K562 (cell line): ENCODE results near the gene SSBP1. TPM values are rescaled to one million over a fixed set of nuclear protein-coding genes. Genes with fewer than 3 reads are reported as not detected.
A peak's percentile ranks its signal among the peaks of the same experiment; 100 is the strongest.

Experiments used
- ATAC-seq: fragments of 200-7000 bp; cut with Tn5 transposase; 3 replicates; pipeline ENCODE4 v1.9.1; 2020; ENCODE audit warnings: moderate library complexity
- BruUV-seq: library from RNA; stranded (reverse); fragments of 400-500 nt; replicated peaks from 2 replicates; lab custom pipeline; 2021; lab: Mats Ljungman, UMichigan
- CTCF ChIA-PET: fragments of 300-600 bp; formaldehyde crosslinking; extraction: SDS; loops from one replicate; lab custom pipeline; 2021; ENCODE audit warnings: low intra/inter-chr PET ratio; lab: Yijun Ruan, JAX
- POLR2A ChIA-PET: fragments of 300-600, 350-650 bp; sonication (Branson Sonifier 250); formaldehyde crosslinking; extraction: SDS; loops from one replicate; lab custom pipeline; 2021; ENCODE audit warnings: antibody characterized with exemption, inconsistent platforms; lab: Yijun Ruan, JAX
- DNase-seq, 4 experiments: peaks; one replicate each; pipeline versions ENCODE4 v3.0.0 to v3.0.0-alpha.2; 2011 to 2018; ENCODE audit warnings: low spot score in 3 of 4, mixed read lengths in 3 of 4; ENCODE audit errors: extremely low read depth in 1 of 4
- FAIRE-seq: peaks from 2 replicates; lab custom pipeline; 2011; peaks lifted over from hg19 to GRCh38; lab: Jason Lieb, UNC
- H2AFZ ChIP-seq: 2 replicates; pipeline ENCODE4 v1.6.0; 2011; ENCODE audit warnings: low read depth, low read length, control low read depth, inconsistent platforms
- H3K27ac ChIP-seq: fragments of 200-600 bp; 3 replicates; pipeline ENCODE4 v1.8.0; 2011; ENCODE audit warnings: low read depth, mild to moderate bottlenecking, control low read depth, inconsistent platforms, low read length, moderate library complexity, mixed read lengths; ENCODE audit errors: extremely low read depth
- H3K27me3 ChIP-seq, 2 experiments: fragments of 300-600 bp in 1 of 2; 2 replicates in 1 of 2; 3 replicates in 1 of 2; pipeline versions ENCODE4 v1.6.0 to v1.8.0; 2011; ENCODE audit warnings: inconsistent platforms in 2 of 2, low read length in 2 of 2, mild to moderate bottlenecking in 1 of 2, mixed read lengths in 1 of 2, moderate library complexity in 1 of 2; ENCODE audit not compliant: control insufficient read depth in 2 of 2, insufficient read depth in 2 of 2
- H3K36me3 ChIP-seq: fragments of 300-600 bp; 3 replicates; pipeline ENCODE4 v1.8.0; 2011; ENCODE audit warnings: mild to moderate bottlenecking, low read length, inconsistent platforms; ENCODE audit not compliant: control insufficient read depth, insufficient read depth
- H3K4me1 ChIP-seq, 2 experiments: fragments of 200-600 bp in 1 of 2; replicated peaks in 1 of 2; 2 replicates in 1 of 2; 3 replicates in 1 of 2; pipeline versions ENCODE4 v1.5.1 to v1.8.0; 2011; ENCODE audit warnings: inconsistent platforms in 2 of 2, low read length in 2 of 2, mild to moderate bottlenecking in 1 of 2, mixed read lengths in 1 of 2, moderate library complexity in 1 of 2; ENCODE audit not compliant: control insufficient read depth in 2 of 2, insufficient read depth in 2 of 2
- H3K4me2 ChIP-seq: 2 replicates; pipeline ENCODE4 v1.6.1; 2011; ENCODE audit warnings: low read length, control low read depth, inconsistent platforms, mixed read lengths; ENCODE audit not compliant: insufficient read depth
- H3K4me3 ChIP-seq: fragments of 200-600 bp; sonication (generic), shearing (Covaris generic); 2 replicates; pipeline ENCODE4 v1.5.1; 2016; ENCODE audit warnings: control low read depth, inconsistent platforms
- H3K79me2 ChIP-seq: fragments of 200-600 bp; 3 replicates; pipeline ENCODE4 v1.8.0; 2011; ENCODE audit warnings: low read length, inconsistent platforms; ENCODE audit not compliant: control insufficient read depth, insufficient read depth
- H3K9ac ChIP-seq, 2 experiments: 2 replicates each; pipeline versions ENCODE4 v1.6.0 to v1.6.1; 2011; ENCODE audit warnings: low read depth in 2 of 2, low read length in 2 of 2, control low read depth in 1 of 2, inconsistent platforms in 1 of 2, mild to moderate bottlenecking in 1 of 2, mixed read lengths in 1 of 2; ENCODE audit not compliant: insufficient read depth in 1 of 2
- H3K9me1 ChIP-seq: one replicate; pipeline ENCODE4 v1.6.0; 2011; ENCODE audit warnings: inconsistent platforms, mild to moderate bottlenecking, low read length, moderate library complexity; ENCODE audit not compliant: control insufficient read depth, insufficient read depth
- H3K9me3 ChIP-seq: replicated peaks from 2 replicates; pipeline ENCODE4 v1.5.1; 2011; ENCODE audit warnings: low read depth, low read length, inconsistent platforms; ENCODE audit not compliant: control insufficient read depth, insufficient read depth
- H4K20me1 ChIP-seq: replicated peaks from 2 replicates; pipeline ENCODE4 v1.6.1; 2011; ENCODE audit warnings: low read length, inconsistent platforms, mixed read lengths; ENCODE audit not compliant: control insufficient read depth, insufficient read depth
- ARID2 ChIP-seq: fragments of 450-650 bp; IDR thresholded peaks from 2 replicates; pipeline ENCODE4 v1.6.1; 2017; ENCODE audit warnings: antibody characterized with exemption, mild to moderate bottlenecking
- ATF1 ChIP-seq, 2 experiments: fragments of 450-650 bp in 1 of 2; IDR thresholded peaks; 2 replicates each; pipeline ENCODE4 v1.6.1; 2016; ENCODE audit warnings: missing compliant biosample characterization in 1 of 2, missing genetic modification characterization in 1 of 2
- CCAR2 ChIP-seq: fragments of 200-400 bp; formaldehyde crosslinking; IDR thresholded peaks from 2 replicates; pipeline ENCODE4 v1.6.1; 2017; ENCODE audit warnings: mild to moderate bottlenecking, low read depth, low read length
- HNRNPL ChIP-seq: fragments of 200-400 bp; formaldehyde crosslinking; IDR thresholded peaks from 2 replicates; pipeline ENCODE4 v1.6.1; 2017; ENCODE audit warnings: low read depth, mild to moderate bottlenecking, low read length
- MYBL2 ChIP-seq, 2 experiments: fragments of 450-650 bp in 1 of 2; sonication (generic) in 1 of 2; formaldehyde crosslinking in 1 of 2; IDR thresholded peaks; 2 replicates each; pipeline versions ENCODE4 v1.6.1 to v1.8.1; 2017 to 2022; ENCODE audit warnings: borderline replicate concordance in 1 of 2, inconsistent platforms in 1 of 2, low read depth in 1 of 2, mild to moderate bottlenecking in 1 of 2, missing genetic modification reagents in 1 of 2, moderate library complexity in 1 of 2
- PCBP1 ChIP-seq: fragments of 200-400 bp; formaldehyde crosslinking; IDR thresholded peaks from 2 replicates; pipeline ENCODE4 v1.6.1; 2018; ENCODE audit warnings: mild to moderate bottlenecking, low read depth, low read length; ENCODE audit not compliant: poor library complexity, severe bottlenecking
- PCBP2 ChIP-seq: fragments of 200-400 bp; formaldehyde crosslinking; IDR thresholded peaks from 2 replicates; pipeline ENCODE4 v1.6.1; 2018; ENCODE audit warnings: low read length, low read depth, mild to moderate bottlenecking, moderate library complexity; ENCODE audit not compliant: poor library complexity, severe bottlenecking
- ZNF232 ChIP-seq: sonication (generic); formaldehyde crosslinking; IDR thresholded peaks from 2 replicates; pipeline ENCODE4 v1.8.0; 2022; ENCODE audit warnings: mild to moderate bottlenecking, missing genetic modification reagents
- WGBS: fragments of 100-300 bp; shearing (Covaris generic); methylation state at CpG from one replicate; pipeline ENCODE4 v1.1.6; 2016; ENCODE audit warnings: low coverage, mixed read lengths; ENCODE audit not compliant: insufficient coverage; ENCODE audit errors: missing lambda C conversion rate; 5-methylcytosine and 5-hydroxymethylcytosine counted together
- in situ Hi-C: fragments of 300-500 bp; cut with MboI; formaldehyde crosslinking; loops from 4 replicates; pipeline ENCODE4 v1.15.0; 2018; ENCODE audit warnings: inconsistent platforms, mixed read lengths
- intact Hi-C: fragments of 100-400 bp; cut with micrococcal nuclease; formaldehyde crosslinking; loops from 2 replicates; pipeline ENCODE4 v1.14.2; 2022
- polyA plus RNA-seq, 8 experiments: library from polyadenylated mRNA; depleted of rRNA in 4 of 8; stranded (reverse) in 5 of 8; unstranded in 3 of 8; fragments of >200 nt; fragmentation: Nextera tagmentation in 2 of 8; fragmentation: Illumina TruSeq in 1 of 8; extraction: Ambion mirVana in 2 of 8; extraction: Trizol in 1 of 8; gene quantifications; 2 replicates each; pipeline versions ENCODE4 v1.2.1 to v1.2.3, GENCODE V29; 2011 to 2014; ENCODE audit warnings: inconsistent platforms in 1 of 8, missing spikeins in 1 of 8
- total RNA-seq, 7 experiments: library from RNA; depleted of rRNA in 6 of 7; stranded (reverse); fragments of >200 nt in 6 of 7; fragmentation: Illumina TruSeq in 2 of 7; extraction: Trizol in 2 of 7; gene quantifications; 2 replicates each; pipeline versions ENCODE4 v1.2.1 to v1.2.3, GENCODE V29; 2011 to 2021; ENCODE audit warnings: low replicate concordance in 1 of 7
- TF ChIP-seq, protein P1 (sequence below): sonication (generic); formaldehyde crosslinking; IDR thresholded peaks from 2 replicates; pipeline ENCODE4 v1.9.0; 2022; ENCODE audit warnings: mild to moderate bottlenecking, missing genetic modification reagents
- TF ChIP-seq, protein P2 (sequence below), 2 experiments: fragments of 450-650 bp; conservative IDR thresholded peaks; 2 replicates each; pipeline ENCODE4 v1.6.1; 2017; ENCODE audit warnings: mild to moderate bottlenecking in 2 of 2, moderate library complexity in 2 of 2

SSBP1 gene
- total and polyA plus RNA-seq, 9 of the 15 experiments (the other 6 are each of a cell fraction or from before 2014, with no cell fraction given), result 404 to 1,996 (median 835) TPM

- WGBS, result 2% methylated on average over 4 of the region's 4 CpGs
- Histone ChIP-seq H4K20me1 (no peaks in the 10 kb centered on the region), H3K4me2 (no peak overlapping the region)
- no peak for FAIRE-seq
- TF ChIP-seq MYBL2 (IDR thresholded peaks at IDR 0.05; ENCODE audit: low read depth), result no peak
- no peak for TF ChIP-seq MYBL2 (CRISPR knock-in tag; IDR thresholded peaks at IDR 0.05; ENCODE audit: borderline replicate concordance)
- TF ChIP-seq, all 486 proteins: peak for 0
- POLR2A ChIA-PET, result no interaction called here
- ATAC-seq (no peak), DNase-seq (no peak)
- Histone ChIP-seq H3K4me1 (no peaks in the 10 kb centered on the region), H3K36me3 (no peaks in the 10 kb centered on the region), H3K9ac (no peak overlapping the region), H3K27ac (no peak overlapping the region), H3K9me3 (no peaks in the 10 kb centered on the region), H2AFZ (no peak overlapping the region), H3K4me3 (no peak overlapping the region), H3K27me3 (peaks cover 3 to 6% of the 10 kb centered on the region in 2 experiments; a peak in 2 of 5 replicates), H3K79me2 (no peaks in the 10 kb centered on the region), H3K9me1 (no peaks in the 10 kb centered on the region)
- CTCF ChIA-PET, result no interaction called here
- in situ Hi-C loops, result no loop called here
- intact Hi-C loops, result no loop called here
- no TSS peak for BruUV-seq
Observed at GRCh38 chr7:141715018-141715417, 23.1 kb upstream of the SSBP1 start.

GRCh38 chr7:141715794-141716689, 22.1 kb upstream of the SSBP1 start:
- DNase-seq, result no peak
- no peak for FAIRE-seq
- Histone ChIP-seq H3K27ac (no peak overlapping the region), H3K36me3 (no peaks in the 10 kb centered on the region), H3K4me2 (no peak overlapping the region), H3K79me2 (no peaks in the 10 kb centered on the region), H4K20me1 (no peaks in the 10 kb centered on the region), H3K9me1 (no peaks in the 10 kb centered on the region), H3K9ac (no peak overlapping the region), H3K4me3 (no peak overlapping the region), H3K9me3 (no peaks in the 10 kb centered on the region), H3K4me1 (no peaks in the 10 kb centered on the region), H2AFZ (no peak overlapping the region), H3K27me3 (peaks cover 3 to 9% of the 10 kb centered on the region in 2 experiments; a peak in 2 of 5 replicates)
- WGBS, result 1% methylated on average over 6 of the region's 6 CpGs
- in situ Hi-C loops (no loop called here), intact Hi-C loops (no loop called here)
- ChIA-PET CTCF (no interaction called here), POLR2A (no interaction called here)
- no peak for ATAC-seq
- BruUV-seq, result no TSS peak
- TF ChIP-seq PCBP2 (peak; percentile 72), ATF1 (CRISPR knock-in tag; IDR thresholded peaks at IDR 0.05) (no peak), ATF1 (tag; IDR thresholded peaks at IDR 0.05) (no peak), ARID2 (no peak), ZNF232 (CRISPR knock-in tag) (no peak), HNRNPL (no peak), CCAR2 (no peak), PCBP1 (peak; percentile 64)
- TF ChIP-seq, protein P1, sequence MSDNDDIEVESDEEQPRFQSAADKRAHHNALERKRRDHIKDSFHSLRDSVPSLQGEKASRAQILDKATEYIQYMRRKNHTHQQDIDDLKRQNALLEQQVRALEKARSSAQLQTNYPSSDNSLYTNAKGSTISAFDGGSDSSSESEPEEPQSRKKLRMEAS (CRISPR knock-in tag), result no peak
- TF ChIP-seq, protein P2, sequence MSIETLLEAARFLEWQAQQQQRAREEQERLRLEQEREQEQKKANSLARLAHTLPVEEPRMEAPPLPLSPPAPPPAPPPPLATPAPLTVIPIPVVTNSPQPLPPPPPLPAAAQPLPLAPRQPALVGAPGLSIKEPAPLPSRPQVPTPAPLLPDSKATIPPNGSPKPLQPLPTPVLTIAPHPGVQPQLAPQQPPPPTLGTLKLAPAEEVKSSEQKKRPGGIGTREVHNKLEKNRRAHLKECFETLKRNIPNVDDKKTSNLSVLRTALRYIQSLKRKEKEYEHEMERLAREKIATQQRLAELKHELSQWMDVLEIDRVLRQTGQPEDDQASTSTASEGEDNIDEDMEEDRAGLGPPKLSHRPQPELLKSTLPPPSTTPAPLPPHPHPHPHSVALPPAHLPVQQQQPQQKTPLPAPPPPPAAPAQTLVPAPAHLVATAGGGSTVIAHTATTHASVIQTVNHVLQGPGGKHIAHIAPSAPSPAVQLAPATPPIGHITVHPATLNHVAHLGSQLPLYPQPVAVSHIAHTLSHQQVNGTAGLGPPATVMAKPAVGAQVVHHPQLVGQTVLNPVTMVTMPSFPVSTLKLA (conservative IDR thresholded peaks at IDR 0.05), result no peak
